Measurements from ENCODE around the gene NAB1. TPM values are rescaled to one million over a fixed set of nuclear protein-coding genes. Genes with fewer than 3 reads are reported as not detected.

NAB1 gene, protein sequence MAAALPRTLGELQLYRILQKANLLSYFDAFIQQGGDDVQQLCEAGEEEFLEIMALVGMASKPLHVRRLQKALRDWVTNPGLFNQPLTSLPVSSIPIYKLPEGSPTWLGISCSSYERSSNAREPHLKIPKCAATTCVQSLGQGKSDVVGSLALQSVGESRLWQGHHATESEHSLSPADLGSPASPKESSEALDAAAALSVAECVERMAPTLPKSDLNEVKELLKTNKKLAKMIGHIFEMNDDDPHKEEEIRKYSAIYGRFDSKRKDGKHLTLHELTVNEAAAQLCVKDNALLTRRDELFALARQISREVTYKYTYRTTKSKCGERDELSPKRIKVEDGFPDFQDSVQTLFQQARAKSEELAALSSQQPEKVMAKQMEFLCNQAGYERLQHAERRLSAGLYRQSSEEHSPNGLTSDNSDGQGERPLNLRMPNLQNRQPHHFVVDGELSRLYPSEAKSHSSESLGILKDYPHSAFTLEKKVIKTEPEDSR
- polyA plus RNA-seq (2012; ENCODE audit: insufficient read depth, insufficient read length, low read depth): 22.4 TPM

DNA sequence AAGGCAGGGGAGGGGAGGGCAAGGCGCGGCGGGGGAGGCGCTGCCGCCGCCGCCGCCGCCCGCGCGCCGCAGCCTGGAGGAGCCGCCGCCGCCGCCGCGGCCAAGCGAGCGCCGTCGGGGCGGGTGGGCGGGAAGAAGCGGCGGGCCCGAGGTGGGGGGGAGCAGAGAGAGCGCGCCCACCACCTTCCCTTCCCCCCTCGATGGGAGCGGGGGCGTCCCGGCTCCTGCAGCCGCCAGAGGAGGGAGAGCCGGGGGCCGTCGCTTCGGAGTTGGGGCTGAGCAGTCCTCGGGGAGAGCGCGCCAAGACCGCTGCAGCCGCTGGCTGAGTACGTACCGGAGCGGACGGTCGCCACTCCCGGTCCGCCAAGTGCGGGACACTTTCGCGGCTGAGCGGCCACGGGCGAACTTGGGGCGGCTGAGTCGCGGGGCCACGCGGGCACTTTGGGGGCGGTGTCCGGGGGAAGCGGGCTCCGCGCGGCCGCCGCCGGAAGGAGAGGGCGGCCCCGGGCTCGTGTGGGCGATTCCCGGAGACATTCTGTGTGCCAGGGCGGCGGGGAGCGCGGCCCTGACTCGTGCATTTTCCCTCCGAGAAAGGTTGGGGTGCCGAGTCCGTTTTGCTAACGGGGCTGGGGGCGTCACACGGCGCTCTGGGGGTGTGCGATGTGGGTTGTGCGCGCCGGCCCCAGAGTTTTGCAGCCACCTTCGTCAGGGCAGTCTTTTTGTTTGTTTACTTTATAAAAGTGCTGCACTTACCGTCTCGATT is at the start of gene NAB1:
TSS of gene NAB1 (plus strand) at position 49 of the 763 bp plus-strand sequence. CDS start 10,094 bp downstream, outside the sequence.
- TF ChIP-seq, protein P1, sequence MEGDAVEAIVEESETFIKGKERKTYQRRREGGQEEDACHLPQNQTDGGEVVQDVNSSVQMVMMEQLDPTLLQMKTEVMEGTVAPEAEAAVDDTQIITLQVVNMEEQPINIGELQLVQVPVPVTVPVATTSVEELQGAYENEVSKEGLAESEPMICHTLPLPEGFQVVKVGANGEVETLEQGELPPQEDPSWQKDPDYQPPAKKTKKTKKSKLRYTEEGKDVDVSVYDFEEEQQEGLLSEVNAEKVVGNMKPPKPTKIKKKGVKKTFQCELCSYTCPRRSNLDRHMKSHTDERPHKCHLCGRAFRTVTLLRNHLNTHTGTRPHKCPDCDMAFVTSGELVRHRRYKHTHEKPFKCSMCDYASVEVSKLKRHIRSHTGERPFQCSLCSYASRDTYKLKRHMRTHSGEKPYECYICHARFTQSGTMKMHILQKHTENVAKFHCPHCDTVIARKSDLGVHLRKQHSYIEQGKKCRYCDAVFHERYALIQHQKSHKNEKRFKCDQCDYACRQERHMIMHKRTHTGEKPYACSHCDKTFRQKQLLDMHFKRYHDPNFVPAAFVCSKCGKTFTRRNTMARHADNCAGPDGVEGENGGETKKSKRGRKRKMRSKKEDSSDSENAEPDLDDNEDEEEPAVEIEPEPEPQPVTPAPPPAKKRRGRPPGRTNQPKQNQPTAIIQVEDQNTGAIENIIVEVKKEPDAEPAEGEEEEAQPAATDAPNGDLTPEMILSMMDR (IDR thresholded peaks at IDR 0.05; ENCODE audit: low read depth, low read length): no peak
- Histone ChIP-seq H3K27me3 (no peaks in the 10 kb centered on the region), H3K4me3 (ENCODE audit: low read depth, low read length) (peak within 1 kb of the TSS; percentile 85), H3K36me3 (no peaks in the 10 kb centered on the region), H3K9me3 (no peaks in the 10 kb centered on the region), H3K4me1 (peaks cover 5% of the 10 kb centered on the region)
- peak; percentile 68 for DNase-seq

DNA sequence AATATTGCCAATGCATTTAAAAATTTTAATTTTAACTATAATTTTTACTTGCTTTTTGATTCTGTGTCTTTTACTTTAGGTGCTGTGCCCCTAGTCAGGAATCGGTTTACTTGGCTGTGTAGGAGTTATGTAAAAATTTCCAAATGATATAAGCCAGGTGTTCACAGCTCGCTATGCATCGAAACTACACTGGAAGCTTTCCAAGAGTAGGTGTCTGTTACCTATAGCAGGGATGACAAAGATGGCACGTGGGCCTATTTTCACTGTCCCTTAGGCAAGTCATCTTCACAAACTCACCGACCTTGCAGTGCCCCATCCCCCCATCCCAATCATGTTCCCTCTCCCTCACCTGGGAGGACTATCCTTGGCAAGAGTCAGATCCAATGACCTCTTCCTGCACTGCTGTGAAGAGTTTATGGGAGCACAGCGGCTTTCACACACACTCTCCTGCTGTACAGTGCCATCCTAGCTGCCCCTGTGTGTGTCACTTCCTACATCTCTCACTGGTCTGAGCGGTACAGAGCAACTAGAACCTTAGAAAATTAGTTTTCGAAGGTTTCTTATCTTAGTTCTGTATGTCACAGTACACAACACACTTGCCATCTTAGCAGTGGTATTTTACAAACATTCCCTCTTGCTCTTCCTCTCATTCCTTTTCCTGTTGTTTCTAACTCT is 49.2 kb upstream of the NAB1 start:
- TF ChIP-seq, protein P1 (IDR thresholded peaks at IDR 0.05; ENCODE audit: low read depth, low read length): no peak
- no peak for DNase-seq
- H3K36me3 ChIP-seq: no peaks in the 10 kb centered on the region

GRCh38 chr2:190600293-190601103 is 48.4 kb upstream of the NAB1 start:
- no peaks in the 10 kb centered on the region for H3K36me3 ChIP-seq
- DNase-seq: no peak
- H3K9me3 ChIP-seq: no peaks in the 10 kb centered on the region
- H3K4me1 ChIP-seq: no peaks in the 10 kb centered on the region
- TF ChIP-seq, protein P1 (IDR thresholded peaks at IDR 0.05; ENCODE audit: low read depth, low read length): no peak
- no peak overlapping the region for H3K4me3 ChIP-seq (ENCODE audit: low read depth, low read length)
- H3K27me3 ChIP-seq: no peaks in the 10 kb centered on the region

More for the DNA sequence above, 49.2 kb upstream of the NAB1 start:
- no peaks in the 10 kb centered on the region for H3K27me3 ChIP-seq
- no peaks in the 10 kb centered on the region for H3K9me3 ChIP-seq
- H3K4me1 ChIP-seq: no peaks in the 10 kb centered on the region
- no peak overlapping the region for H3K4me3 ChIP-seq (ENCODE audit: low read depth, low read length)

GRCh38 chr2:190603374-190603773 is 45.5 kb upstream of the NAB1 start:
- no peaks in the 10 kb centered on the region for H3K9me3 ChIP-seq
- H3K27me3 ChIP-seq: no peaks in the 10 kb centered on the region
- no peaks in the 10 kb centered on the region for H3K4me1 ChIP-seq
- H3K36me3 ChIP-seq: no peaks in the 10 kb centered on the region
- no peak overlapping the region for H3K4me3 ChIP-seq (ENCODE audit: low read depth, low read length)
- no peak for DNase-seq
- TF ChIP-seq, protein P1 (IDR thresholded peaks at IDR 0.05; ENCODE audit: low read depth, low read length): no peak

DNA sequence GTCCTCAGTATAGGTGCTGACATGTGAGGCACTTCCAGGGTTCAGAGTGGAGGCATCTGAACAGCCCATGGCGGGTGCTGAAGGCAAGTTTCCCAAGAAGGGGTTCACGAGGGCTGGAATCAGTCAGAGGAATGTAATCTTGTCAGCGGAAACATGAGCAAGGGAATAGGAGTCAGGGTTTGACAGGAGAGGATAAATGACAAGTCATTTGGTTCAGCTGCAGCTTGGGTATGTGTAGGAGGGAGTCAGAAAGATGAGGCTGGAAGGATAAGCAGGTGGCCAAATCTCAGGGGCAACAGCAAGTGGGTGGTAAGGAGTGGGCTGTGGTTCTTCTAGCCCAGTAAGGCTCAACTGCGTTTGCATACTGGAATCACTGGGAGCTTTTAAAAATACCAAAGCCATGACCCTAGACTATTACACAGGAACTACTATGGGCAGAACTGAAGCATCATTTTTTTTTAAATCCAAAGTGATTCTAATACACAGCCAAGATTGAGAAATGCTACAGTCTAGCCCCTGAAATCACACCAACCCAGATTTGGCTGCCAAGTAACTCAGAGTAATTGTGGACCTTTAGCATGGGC is 41.8 kb upstream of the NAB1 start:
- Histone ChIP-seq H3K9me3 (no peaks in the 10 kb centered on the region), H3K4me1 (peaks cover 3% of the 10 kb centered on the region; the same call in 1 of the 2 replicates), H3K4me3 (ENCODE audit: low read depth, low read length) (no peak overlapping the region), H3K27me3 (no peaks in the 10 kb centered on the region), H3K36me3 (no peaks in the 10 kb centered on the region)
- TF ChIP-seq, protein P1 (IDR thresholded peaks at IDR 0.05; ENCODE audit: low read depth, low read length): no peak
- DNase-seq: no peak

Measured in BE2C (cell line).